Measurements from ENCODE around the gene ZNF454.

Gene ZNF454

DNA sequence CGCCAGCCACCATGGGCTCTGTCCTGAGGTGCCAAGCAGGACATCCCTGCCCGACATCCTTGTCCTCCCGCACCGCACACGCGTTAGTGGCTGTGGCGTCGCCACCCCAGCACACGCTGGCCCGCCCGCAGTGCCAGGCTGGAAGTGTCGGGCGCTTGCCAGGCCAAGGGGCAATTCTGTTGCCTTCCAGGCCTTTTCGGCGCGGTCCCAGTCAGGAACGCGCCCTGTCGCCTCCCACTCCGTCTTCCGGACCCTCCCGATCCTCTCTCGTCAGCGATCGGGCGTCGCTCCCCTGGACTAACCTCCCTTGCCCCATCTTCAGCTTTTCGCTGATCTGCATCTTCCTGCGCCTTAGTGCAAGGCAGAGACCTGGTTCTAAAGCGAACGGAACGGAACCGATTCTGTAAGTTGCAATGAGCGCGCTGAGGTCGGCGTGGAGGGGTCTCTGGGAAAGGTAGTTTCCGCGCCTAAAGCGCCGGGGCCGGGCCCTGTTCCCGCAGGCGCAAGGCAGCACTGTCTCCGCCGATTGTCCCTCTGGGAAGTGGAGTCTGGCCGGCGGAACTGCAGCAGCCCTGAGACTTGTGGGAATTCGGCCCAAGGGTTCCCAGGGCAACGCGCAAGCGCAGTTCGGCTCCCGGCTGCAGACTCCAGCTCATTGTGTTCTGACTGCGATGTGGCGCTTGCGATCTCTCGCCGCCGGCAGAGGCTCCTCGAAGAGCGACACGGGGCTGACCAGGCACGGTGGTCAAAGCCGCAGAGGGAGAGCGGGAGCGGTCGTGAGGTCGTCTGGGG lies at the start of gene ZNF454:
TSS of gene ZNF454 (plus strand) at position 630 of the 792 bp plus-strand sequence. CDS start 1,594 bp downstream, outside the sequence.
- DNase-seq (ENCODE audit: low read depth) = no peak

DNA sequence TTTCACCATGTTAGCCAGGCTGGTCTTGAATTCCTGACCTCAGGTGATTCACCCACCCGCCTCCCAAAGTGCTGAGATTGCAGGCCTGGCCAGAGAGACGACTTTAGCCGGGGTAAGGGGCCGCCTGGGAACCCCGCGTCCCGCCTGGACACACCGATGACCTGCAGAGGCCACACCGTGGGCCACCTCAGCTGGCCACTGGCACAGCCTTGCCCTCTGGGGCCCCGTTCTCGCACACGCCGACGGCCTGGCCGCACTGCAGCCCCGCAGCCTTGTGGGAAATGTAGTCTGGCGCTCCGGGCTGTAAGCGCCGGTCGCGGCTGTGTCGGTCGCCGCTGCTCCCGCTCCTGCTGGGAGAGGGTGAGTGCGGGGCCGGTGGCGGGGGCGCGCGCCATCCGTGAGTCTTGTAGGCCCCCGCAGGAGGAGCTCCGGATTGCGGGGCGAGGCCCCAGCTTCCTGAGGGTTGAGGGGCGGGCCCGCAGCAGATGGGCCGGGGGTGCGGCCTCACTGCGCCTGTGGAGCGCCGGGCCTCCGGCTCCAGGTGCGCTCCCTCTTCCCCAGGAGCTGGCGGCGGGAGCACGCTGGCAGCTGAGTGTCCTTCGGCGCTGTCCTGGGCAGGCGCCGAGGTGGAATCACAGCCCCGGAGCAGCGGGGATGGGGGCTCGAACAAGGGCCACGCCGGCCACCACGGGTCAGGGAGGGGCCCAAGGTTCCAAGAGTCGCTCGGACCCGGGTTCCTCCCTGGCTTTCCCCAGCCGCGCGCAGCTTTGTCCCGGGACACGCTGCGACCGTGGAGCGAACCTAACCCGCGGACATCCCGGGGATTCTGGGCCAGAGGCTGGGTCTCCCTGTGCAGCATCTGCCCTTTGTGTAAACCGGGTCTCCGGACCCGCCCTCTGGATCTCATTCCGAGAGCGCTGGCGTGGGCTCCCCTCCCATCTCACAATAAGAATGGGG lies 45.1 kb upstream of the ZNF454 start, which contains the start of gene ZFP2:
TSS of gene ZFP2 (plus strand) at position 299 of the 957 bp plus-strand sequence. CDS start 35,401 bp downstream, outside the sequence.
- peak; percentile 4 for DNase-seq (ENCODE audit: low read depth)

DNA sequence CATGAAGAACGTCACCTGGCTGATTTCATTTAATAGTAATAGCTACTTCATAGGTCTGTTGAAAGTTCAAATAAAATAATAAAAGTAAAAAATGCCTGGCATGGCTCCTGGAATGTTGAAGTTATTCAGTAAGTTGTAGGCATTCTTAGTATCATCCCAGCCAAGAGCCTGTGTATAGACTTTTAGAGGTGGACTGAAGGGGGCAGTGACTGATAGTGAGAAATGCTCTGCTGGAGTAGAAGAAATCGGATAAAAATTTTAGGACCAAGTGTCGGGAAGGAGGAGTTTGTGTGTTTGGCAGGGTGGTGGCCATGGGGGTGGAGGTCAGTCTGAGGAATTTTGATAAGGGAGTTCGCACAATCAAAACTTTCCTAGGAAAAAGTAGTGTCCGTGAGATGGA lies 41.7 kb upstream of the ZNF454 start:
- no peak for DNase-seq (ENCODE audit: low read depth)

DNA sequence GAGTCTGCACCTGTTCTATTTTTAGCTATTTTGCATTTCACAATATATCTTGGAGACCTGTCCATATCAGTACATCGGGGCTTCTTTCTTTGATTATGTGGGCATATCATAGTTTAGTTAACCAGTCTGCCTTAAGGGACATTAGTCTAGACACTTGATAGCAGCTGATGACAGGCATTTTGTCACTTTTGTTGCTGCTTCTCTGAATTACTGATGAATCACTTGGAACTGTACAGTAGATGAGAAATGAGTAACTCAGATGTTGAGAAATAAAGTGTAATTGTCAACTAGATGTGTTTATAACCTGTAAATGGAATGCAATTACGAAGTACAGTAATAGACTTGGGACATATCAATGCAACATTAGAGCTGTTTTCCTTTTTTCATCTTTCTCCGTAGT lies 38.1 kb upstream of the ZNF454 start:
- DNase-seq (ENCODE audit: low read depth) = no peak

DNA sequence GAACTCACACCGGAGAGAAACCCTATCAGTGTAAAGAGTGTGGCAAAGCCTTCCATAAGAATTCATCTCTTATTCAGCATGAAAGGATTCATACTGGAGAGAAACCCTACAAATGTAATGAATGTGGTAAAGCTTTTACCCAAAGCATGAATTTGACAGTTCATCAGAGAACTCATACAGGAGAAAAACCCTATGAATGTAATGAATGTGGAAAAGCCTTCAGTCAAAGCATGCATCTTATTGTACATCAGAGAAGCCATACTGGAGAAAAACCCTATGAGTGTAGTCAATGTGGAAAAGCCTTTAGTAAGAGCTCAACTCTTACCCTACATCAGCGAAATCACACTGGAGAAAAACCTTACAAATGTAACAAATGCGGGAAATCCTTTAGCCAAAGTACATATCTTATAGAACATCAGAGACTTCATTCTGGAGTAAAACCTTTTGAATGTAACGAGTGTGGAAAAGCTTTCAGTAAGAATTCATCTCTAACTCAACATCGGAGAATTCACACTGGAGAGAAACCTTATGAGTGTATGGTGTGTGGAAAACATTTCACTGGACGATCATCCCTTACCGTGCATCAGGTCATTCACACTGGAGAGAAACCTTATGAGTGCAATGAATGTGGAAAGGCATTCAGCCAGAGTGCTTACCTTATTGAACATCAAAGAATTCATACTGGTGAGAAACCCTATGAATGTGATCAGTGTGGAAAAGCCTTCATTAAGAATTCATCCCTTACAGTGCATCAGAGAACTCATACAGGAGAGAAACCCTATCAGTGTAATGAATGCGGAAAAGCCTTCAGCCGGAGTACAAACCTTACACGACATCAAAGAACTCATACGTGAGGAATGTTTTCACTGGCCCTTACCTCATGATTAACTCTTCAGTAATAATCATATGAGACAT lies 8.9 kb upstream of the ZNF454 start:
- no peak for DNase-seq (ENCODE audit: low read depth)

DNA sequence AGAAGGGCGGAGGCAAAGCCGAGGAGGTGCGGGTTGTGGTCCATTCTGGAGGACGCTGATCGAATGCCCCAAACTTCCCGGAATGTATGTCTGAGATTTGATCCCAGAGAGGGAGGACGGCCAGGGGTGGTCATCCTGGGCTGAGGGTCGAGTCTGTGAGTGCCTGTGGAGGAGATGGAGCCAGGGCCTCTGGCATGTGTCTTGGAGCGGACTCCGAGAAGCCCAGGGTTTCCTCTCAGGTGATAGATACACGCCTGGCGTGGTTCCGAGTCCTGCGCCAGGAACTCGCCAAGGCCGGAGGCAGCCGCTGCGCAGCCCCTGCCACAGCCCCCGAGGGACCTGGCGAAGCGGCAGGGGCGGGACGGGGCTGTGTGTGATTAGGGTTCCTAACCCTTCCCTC lies 363 bp downstream of the ZNF454 start:
- DNase-seq (ENCODE audit: low read depth) = no peak

DNA sequence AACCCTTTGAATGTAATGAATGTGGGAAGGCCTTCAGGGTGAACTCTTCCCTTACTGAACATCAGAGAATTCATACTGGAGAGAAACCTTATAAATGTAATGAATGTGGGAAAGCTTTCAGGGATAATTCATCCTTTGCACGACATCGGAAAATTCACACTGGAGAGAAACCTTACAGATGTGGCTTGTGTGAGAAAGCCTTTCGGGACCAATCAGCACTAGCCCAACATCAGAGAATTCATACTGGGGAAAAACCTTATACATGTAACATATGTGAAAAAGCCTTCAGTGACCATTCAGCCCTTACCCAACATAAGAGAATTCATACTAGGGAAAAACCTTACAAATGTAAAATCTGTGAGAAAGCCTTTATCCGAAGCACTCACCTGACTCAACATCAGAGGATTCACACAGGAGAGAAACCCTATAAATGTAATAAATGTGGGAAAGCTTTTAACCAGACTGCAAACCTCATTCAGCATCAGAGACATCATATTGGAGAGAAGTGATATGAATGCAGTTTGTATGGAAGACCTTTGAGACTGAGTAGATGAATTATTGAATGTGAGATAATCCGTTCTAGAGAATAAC lies 24.6 kb downstream of the ZNF454 start:
- no peak for DNase-seq (ENCODE audit: low read depth)

DNA sequence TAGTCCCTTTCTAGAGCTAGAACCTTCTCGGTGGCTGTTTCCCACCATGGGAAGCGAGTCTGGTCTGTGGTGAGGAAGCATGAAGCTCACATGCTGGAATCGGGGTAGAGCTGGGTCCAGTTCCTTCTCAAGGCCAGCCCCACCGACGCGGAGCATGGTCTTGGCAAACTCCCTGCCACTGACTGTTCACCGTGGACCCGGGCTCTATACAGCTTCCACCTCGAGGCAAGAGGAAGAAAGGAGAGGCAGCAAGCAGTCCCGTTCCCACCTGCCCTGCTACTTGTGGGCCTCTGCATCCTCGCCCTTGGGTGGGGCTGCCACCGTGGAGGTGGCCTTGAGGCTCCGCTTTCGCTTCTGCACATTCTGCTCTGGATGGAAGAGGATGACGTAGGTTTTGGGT lies 40.4 kb downstream of the ZNF454 start:
- DNase-seq (ENCODE audit: low read depth) = no peak

DNA sequence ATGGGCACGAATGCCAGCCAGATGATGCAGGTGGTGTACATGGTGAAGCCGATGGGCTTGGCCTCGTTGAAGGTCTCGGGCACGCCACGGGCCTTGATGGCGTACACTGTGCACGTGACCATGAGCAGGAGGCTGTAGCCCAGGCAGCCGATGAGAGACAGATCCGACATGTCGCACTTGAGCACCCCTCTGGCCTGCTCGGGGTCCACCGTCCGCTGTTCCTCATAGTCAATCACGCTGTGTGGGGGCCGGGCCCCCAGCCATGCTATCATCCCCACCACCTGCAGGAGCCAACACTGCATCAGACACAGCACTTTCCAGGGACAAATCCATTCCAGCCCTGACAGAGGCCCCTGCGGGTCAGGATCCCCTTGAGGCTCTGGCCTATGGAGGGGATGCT lies 41.9 kb downstream of the ZNF454 start:
- DNase-seq (ENCODE audit: low read depth) = no peak

DNA sequence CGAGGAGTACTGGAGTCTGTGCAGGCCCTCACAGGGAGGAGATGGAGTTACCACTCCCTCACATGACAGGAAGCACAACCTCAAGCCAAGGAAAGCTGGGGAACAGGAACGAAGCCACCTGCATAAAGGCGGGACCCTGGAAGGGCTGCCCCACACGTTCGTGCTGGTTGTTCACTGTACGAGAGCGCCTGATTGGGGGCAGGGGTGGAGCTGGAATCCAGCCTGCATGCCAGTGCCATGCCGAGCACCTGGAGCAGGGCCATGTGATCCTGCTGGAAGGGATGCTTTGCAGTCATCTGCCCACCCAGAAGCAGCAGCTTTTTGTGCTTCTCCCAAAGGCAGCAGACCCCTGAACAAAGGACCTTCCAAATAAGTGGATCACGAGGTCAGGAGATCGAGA lies 42.7 kb downstream of the ZNF454 start:
- DNase-seq (ENCODE audit: low read depth) = no peak

DNA sequence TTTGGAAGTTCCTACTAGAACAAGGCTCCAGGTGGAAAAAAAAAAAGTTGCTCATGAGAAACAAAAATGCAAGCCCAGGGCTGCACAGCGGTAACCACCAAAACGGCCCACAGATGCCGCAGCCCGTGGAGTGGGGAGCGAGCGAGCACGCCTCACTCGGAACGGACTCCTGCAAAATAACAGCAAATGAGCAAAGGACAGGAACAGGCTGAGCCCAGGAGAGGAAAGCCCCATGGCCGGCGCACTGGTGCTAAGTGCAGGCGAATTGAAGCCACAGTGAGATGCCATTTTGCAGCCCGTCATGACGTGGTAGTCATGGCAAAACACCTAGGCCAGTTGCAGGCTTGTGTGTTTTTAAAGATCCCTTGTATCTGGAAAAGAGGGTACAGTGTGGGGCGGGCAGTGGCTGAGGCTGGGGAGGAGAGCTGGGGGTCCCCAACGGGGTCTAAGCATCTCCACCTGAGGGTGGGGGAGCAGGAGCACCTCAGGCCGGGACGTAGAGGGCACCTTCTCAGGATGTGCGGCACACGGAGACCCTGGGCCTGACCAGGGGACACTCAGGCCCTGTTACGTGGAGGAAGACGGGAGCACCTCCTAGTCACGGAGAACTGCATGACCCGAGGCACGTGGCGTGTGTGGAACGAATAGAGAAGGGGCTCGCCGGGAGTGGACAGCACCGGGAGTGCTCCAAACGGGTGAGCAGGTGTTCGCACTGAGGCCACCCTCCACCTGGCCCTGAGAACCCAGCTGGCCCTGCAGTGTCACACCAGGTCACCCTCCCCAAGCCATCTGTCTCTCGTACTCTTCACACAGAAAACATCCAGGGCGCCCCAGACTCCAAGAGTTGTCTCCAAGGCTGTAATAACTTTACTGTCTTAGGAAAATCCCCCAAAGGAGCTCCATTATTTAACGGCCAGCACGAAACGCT lies 43.4 kb downstream of the ZNF454 start:
- DNase-seq (ENCODE audit: low read depth) = no peak

DNA sequence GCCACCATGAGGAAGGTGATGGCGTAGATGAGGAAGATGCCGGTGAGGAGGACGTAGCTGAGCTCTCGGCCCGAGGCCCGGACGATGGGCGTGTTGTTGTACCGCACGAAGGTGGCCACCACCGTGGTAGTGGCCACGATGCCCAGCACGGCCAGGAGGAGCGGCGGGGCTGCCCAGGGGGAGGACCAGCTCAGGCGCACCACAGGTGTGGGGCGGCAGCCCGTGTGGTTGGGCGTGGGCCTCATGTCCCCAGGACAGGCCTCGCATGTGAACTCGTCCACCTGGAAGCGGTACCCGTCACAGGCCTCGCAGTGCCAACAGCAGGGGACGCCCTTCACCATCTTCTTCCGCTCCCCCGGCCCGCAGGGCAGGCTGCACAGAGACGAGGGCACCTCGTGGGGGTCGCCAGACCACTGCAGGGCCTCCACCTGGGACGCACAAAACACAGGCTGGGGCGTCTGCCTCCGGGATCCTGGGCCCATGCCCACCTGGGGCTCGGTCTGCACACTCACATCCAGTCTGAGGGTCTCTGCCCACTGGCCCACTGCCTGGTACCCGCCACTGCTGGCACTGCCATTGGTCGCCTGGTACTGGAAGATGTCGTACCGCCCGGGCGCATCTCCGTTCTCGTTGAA lies 45.4 kb downstream of the ZNF454 start:
- DNase-seq (ENCODE audit: low read depth) = no peak

DNA sequence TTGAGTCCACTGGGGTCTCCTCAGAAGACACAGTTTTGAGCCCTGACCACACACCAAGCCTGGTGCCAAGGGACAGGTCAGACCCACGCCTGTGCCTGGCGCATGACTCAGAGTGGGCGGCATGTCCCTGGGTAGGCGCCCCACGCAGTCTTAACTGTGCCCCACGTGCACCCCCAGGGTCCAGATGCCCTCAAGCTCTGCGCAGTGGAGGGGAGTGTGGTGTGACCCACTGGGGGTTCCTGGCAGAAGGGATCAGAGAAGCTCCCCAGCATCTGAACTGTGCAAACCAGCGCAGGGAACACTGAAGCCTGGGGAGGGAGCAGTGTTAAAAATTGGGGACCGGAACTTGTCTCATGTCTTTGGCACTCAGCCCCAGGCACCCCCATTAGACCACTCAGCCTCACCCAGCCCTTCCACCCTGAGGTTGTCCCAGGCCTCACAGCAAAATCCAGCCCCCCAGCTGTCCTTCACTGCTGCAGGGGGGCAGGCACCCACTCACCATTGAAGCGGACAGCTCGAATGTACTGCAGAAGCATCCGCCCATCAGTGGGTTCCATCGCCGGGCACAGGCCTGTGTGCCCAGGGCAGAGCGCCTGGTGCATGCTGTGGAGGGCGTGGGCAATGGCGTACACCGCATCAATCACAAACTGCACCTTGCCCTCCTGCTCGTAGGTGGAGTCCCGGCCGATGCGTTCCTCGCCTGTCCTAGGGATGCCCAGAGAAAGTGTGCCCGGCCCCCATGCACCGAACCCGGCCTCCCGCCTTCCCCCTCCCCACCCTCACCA lies 47.6 kb downstream of the ZNF454 start:
- DNase-seq (ENCODE audit: low read depth) = no peak

DNA sequence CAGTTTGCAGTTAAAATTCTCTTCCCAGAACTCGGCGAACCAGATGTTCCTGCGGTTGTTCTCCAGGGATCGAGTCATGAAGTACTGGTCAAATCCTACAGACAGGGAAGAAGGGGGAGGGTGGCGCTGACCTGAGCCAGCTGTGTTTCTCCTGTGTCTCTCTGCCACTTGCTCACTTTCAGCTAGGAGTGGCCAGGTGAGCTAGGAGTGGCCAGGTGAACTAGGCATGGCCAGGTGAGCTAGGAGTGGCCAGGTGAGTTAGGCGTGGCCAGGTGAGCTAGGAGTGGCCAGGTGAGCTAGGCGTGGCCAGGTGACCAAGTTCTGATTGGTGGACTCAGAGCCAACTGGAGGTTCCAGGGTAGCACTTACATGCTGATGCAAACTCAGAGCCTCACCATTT lies 48.3 kb downstream of the ZNF454 start:
- no peak for DNase-seq (ENCODE audit: low read depth)

DNA sequence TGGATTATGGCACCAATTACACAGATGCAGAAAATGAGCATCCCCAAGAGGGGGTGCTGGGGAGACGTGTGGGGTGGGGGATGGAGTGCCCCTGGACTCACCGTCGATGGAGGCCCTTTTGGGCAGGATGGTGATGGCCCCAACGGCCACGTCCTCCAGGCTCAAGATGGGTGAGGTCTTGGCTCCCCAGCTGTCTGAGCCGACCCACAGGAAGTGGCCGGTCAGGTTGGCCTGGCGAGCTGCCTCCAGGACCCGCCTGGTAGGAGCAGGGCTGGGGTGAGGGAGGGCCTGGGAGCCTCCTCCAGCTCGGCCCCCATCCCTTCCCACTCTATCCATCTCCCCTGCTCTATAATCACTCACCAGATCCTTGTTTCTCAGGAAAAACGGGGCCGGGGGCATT lies 49.5 kb downstream of the ZNF454 start:
- DNase-seq (ENCODE audit: low read depth) = no peak

DNA sequence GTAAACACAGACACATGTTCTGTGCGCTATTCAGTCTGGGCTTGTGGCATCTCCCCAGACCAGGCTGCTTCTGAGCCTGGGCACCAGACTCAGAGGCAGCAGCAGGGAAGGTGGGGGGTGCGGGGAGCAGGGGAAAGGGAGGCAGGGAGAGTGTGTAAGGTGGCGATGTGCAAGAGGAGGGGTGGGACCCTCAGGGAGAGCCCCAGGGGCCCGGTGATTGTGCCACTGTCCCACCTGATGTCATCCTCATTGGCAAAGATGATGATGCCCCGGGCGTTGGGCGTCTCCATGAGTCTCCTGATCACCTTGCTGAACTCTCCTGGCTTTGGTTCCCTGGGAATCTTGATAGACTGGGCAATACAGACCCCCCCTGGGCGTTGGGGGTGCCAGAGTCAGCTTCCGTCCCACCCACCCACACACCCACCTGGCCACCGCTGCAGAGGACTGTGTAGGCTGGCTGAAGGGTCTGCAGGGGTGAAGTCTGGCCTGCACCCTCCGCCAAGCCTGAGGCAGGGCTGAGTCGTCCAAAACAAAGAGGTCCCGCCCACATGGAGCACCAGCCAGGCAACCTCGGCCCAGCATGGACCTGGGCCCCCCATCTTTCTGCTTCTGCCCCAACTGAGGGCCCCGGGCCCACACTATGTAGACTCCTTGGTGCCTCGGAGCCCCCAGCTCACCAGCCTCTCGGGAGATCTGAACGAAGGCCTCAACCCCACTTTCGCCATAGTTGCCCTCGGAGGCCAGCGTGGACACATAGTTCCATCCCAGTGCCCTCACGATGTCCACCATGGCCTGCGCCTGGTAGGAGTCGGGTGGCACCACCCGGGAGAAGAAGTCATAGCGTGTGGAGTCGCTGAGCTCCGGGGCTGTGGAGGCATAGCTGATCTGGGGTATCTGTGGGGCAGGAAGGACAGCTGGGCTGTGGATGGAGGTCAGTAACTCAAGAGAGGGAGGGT lies 50.5 kb downstream of the ZNF454 start:
- DNase-seq (ENCODE audit: low read depth) = no peak

DNA sequence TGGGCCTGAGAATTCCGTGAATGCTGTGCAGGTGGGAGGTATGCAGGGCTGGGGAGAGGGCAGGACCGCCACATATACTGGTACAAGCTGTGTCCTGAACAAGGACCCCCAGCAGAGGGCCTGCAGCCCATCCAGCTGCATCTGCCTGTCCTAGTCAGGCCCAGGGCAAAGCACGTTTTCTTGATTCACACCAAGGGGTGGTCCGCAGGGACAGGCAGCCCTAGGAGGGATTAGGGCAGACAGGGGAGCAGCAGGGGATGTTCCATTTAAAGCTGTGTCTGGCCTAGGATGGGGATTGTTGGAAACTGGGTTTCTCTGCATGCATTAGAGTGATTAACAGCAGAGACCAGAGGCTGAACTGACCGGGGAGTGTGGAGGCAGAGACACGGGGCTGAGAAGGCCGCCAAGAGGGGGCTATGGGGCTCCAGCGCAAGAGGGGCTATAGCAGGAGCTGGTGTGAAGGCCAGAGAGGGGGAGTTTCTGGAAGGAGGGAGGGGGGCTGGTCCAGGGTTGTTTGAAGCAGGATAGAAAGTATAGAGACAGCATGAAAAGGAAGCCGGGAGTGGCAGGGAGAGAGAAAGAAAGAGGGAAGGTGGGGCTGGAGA lies 51.4 kb downstream of the ZNF454 start:
- DNase-seq (ENCODE audit: low read depth) = no peak
